Testis (tissue), 2 donors: Measurements from ENCODE around the gene SHROOM1.
"Not testable (repeated sequence)": the region's sequence is repeated elsewhere in the genome, so short reads cannot be mapped to it uniquely, and the experiment has no call there.

ENCODE experiments used
- POLR2A ChIP-seq: fragments of 450-650 bp; IDR thresholded peaks from one replicate; pipeline ENCODE4 v1.6.1; 2017; ENCODE audit warnings: antibody characterized with exemption, mild to moderate bottlenecking, moderate library complexity
- TF ChIP-seq, protein P1 (sequence below), 3 experiments: fragments of 450-650 bp in 2 of 3; fragments of 200-600 bp in 1 of 3; sonication (generic) in 1 of 3; IDR thresholded peaks; one replicate each; pipeline ENCODE4 v1.5.1; 2016 to 2019; ENCODE audit warnings: antibody characterized with exemption in 3 of 3, mild to moderate bottlenecking in 2 of 3, moderate library complexity in 1 of 3

DNA sequence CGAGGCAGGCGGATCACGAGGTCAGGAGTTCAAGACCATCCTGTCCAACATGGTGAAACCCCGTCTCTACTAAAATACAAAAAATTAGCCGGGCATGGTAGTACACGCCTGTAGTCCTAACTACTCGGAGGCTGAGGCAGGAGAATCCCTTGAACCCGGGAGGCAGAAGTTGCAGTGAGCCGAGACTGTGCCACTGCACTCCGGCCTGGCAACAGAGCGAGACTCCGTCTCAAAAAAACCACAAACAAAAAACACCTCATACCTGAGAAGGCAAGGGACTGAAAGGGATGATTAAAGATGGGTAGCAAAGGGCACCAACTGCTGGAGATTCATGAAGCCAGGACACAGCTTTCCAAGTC lies 23.7 kb downstream of the SHROOM1 start:
- TF ChIP-seq, protein P1, sequence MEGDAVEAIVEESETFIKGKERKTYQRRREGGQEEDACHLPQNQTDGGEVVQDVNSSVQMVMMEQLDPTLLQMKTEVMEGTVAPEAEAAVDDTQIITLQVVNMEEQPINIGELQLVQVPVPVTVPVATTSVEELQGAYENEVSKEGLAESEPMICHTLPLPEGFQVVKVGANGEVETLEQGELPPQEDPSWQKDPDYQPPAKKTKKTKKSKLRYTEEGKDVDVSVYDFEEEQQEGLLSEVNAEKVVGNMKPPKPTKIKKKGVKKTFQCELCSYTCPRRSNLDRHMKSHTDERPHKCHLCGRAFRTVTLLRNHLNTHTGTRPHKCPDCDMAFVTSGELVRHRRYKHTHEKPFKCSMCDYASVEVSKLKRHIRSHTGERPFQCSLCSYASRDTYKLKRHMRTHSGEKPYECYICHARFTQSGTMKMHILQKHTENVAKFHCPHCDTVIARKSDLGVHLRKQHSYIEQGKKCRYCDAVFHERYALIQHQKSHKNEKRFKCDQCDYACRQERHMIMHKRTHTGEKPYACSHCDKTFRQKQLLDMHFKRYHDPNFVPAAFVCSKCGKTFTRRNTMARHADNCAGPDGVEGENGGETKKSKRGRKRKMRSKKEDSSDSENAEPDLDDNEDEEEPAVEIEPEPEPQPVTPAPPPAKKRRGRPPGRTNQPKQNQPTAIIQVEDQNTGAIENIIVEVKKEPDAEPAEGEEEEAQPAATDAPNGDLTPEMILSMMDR (IDR thresholded peaks at IDR 0.05), result not testable (repeated sequence)
- TF ChIP-seq POLR2A, result not testable (repeated sequence)
